HG02970 (cell line): ENCODE measurements around the gene CRHR1.

Source experiments
- ATAC-seq: cut with Tn5 transposase; IDR thresholded peaks from one replicate; pipeline ENCODE4 v1.9.1; 2021; ENCODE audit warnings: mild to moderate bottlenecking, moderate library complexity, moderate number of reproducible peaks; ENCODE audit not compliant: unreplicated experiment, low FRiP score

Gene CRHR1

DNA sequence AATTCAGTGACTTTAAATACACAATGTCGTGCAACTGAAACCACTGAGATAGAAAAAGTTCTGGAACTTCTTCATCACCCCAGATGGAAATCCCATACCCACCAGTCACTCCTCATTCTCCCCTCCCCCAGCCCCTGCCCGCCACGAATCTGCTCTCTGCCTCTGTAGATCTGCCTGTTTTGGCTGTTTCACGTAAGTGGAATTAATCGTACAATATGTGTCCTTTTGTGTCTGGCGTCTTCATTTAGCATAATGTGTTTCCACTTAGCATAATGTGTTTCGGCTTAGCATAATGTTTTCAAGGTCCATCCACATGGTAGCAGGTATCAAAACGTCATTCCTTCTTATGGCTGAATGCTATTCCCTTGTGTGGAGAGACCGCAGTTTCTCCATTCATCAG is 57.1 kb downstream of the CRHR1 start:
- ATAC-seq, result no peak

DNA sequence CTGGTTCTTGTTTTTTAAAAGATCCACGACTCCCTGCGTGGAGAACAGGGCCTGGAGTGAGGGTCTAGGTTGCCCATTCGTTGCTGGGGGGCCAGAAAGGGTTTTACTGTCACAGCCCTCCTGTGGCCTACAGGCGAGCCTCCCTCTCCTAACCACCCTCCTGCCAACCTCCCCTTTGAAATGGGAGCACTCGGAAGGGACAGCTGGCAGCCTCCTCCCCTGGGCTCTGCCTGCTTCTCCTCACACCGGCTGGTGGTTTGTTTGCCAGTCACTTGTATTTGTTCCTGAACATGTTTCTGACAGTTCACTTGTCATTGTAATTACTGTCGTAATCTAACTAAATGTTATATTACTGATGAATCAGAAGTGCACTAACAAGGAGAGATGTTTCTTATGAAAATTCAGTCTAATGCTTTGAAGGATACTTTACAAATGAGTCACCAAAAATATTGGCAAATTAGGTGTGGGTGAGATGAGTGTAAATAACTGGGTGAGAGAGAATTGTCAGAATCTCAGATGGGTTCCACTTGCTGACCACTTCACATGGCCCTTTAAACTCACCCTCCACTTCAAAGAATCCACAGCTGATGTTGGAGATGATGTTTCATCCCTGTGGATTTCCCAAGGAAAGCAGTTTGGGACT is 57.9 kb downstream of the CRHR1 start:
- no peak for ATAC-seq

GRCh38 chr17:45843722-45844121 is 59.6 kb downstream of the CRHR1 start:
- ATAC-seq, result no peak

DNA sequence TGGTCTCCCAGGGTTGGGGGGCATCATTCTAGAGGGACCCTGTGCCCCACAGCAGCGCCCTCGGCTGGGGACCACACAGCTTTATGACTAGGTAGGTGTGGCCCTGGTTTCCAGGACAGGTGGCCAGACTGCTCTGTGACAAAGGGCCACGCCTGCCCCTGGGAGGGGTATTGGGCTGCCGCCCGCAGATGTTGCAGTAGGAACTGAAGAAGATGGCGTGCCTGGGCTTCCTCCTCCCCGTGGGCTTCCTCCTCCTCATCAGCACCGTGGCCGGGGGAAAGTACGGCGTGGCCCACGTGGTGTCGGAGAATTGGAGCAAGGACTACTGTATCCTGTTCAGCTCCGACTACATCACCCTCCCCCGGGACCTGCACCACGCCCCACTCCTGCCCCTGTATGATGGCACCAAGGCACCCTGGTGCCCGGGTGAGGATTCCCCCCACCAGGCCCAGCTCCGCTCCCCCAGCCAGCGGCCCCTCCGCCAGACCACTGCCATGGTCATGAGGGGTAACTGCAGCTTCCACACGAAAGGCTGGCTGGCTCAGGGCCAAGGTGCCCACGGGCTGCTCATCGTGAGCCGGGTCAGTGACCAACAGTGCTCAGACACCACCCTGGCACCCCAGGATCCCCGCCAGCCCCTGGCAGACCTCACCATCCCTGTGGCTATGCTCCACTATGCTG is 60.7 kb downstream of the CRHR1 start, which contains the start of gene SPPL2C:
Gene SPPL2C (plus strand): TSS at position 187 of the 681 bp plus-strand sequence. CDS start 26 bp downstream, at position 213.
- ATAC-seq, result no peak

- ATAC-seq, result no peak
These were observed 61.5 kb downstream of the CRHR1 start for GRCh38 chr17:45845376-45846185.

DNA sequence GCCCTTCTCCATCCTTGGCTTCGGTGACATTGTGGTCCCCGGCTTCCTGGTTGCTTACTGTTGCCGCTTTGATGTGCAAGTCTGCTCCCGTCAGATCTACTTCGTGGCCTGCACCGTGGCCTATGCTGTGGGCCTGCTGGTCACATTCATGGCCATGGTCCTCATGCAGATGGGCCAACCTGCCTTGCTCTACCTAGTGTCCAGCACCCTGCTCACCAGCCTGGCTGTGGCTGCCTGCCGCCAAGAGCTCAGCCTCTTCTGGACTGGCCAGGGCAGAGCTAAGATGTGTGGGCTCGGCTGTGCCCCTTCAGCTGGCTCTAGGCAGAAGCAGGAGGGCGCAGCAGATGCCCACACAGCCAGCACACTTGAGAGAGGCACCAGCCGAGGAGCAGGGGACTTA is 62.1 kb downstream of the CRHR1 start:
- no peak for ATAC-seq

GRCh38 chr17:45846646-45847045 is 62.5 kb downstream of the CRHR1 start:
- ATAC-seq, result no peak

DNA sequence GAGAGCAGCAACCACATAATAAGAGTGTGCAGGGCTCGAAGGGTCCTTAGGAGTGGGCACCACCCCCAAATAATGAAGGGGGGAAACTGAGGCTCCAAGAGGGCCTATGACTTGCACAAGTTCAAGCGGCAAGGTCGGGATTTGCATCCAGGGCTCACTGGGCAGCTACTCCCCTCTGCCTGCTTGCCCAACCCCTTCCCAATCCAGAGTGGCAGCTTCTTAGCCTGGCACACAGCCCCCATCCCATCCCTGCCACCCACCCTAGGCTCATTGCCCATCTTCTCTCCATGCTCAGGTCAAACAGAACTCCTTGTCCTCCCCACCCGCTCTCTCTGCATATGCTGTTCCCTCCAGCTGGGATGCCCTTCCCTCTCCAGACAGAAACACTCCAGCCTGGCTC is 63.0 kb downstream of the CRHR1 start:
- ATAC-seq, result no peak

DNA sequence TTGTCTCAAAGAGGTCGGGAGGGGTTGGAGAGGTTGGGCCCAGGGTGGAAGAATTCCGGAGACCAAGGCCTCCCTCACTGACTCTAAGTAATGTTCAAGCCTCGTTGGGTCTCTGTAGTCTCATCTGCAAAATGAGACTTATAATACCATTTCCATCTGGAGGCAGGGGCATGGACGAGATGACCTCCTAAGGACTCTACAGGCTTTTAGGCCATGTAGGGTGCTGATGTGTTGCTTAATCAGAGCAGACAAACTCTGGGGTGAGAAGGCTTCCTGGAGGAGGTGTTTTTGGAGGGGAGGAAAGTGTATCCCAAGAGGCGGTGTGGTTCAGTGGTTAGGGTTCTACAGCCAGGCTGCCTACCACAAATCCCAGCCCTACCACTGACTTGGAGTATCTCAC is 63.6 kb downstream of the CRHR1 start:
- no peak for ATAC-seq

GRCh38 chr17:45848405-45848804 is 64.3 kb downstream of the CRHR1 start:
- no peak for ATAC-seq

DNA sequence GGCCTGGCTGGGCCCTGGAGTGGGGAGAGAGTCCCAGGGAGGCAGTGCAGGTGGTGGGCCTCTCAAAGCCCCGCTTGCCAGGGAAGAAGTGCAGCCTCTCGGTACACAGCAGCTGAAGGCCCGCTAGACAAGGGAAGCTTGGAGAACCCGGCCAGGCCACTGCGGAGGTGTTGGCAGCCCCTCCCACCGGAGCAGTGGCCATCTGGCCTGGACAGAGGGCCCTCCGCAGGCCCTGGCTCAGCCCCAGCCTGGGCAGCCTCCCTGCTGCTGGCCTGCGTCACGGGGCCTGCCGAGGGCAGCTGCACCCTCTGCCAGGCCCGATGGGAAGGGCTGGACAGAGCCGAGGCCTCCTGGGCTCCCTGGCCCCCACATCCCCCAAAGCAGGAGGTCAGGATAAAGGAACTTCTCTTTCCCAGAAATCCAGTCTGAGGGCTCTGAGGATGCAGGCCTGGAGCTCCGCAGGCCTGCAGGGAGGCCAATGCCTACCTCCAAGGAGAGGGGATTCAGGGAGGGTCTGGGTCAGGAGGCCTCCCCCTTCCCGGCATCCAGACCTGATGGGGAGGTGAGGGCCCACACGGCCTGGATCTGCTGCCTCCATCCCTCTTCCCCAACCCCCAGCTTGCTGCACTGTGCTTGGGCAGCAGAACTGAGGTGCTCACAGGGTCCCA is 64.9 kb downstream of the CRHR1 start:
- no peak for ATAC-seq

- ATAC-seq, result no peak
These were observed 65.4 kb downstream of the CRHR1 start for GRCh38 chr17:45849536-45849990.

- ATAC-seq, result no peak
These were observed 65.9 kb downstream of the CRHR1 start for GRCh38 chr17:45850011-45850410.

GRCh38 chr17:45850468-45850867 is 66.3 kb downstream of the CRHR1 start:
- ATAC-seq, result no peak

DNA sequence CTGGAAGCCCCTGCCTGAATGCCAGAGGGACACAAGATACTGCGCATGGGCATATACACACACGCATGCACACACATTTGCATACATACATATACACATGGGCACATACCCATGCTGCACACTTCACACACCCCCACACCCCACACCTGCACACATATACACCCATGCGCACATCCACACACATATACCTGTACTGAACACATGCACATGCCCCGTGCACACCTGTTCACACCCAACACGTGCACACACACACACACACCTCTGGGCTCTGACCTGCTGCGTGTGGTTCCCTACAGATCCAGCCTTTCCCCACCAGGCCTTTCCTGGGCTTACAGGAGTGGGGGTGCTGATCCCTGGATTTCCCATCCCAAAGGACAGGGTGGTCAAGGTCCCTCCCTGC is 66.9 kb downstream of the CRHR1 start:
- ATAC-seq, result no peak

GRCh38 chr17:45851464-45851863 is 67.3 kb downstream of the CRHR1 start:
- no peak for ATAC-seq

DNA sequence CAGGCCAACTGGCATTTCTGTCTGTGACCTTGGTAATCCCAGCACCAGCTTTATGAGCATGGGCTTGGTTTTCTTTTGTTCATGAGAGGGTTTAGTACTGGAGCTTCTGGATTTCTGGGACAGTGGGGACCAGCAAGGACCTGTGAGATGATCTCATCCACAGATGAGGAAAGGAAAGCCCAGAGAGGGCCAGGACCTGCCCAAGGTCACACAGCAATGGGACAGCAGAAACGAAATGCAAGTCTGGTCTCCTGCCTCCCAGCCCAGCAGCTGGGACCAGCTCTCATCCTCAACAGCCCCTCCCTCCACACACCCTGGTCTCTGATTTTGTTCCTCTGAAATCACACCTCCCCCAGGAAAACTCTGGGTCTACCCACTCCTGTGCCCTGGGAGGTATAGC is 67.8 kb downstream of the CRHR1 start:
- ATAC-seq, result no peak

- ATAC-seq, result no peak
These were observed 68.6 kb downstream of the CRHR1 start for GRCh38 chr17:45852535-45853297.

GRCh38 chr17:45854209-45854608 is 70.1 kb downstream of the CRHR1 start:
- ATAC-seq, result no peak

DNA sequence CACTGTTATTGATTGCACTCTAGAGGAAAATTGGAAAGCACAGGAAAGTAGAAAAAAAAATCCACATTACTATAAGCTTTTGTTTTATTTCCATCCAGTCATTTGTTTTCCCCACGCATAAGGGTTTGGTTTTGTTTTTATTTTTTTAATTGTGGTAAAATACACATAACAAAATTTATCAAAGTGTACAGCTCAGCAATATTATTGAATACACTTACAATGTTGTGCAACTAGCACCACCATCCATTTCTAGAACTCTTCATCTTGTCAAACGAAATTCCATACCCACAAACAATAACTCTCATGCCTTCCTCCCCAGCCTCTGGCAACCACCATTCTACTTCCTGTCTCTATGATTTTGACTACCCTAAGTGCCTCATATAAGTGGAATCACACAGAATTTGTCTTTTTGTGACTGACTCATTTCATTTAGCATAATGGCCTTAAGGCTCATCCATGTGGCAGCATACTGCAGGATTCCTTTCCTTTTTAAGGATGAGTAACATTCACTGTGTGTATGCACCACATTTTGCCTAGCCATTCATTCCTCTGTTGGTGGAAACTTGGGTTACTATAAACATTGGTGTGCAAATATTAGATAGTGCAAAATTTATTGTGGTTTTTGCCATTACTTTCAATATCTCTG is 71.7 kb downstream of the CRHR1 start:
- no peak for ATAC-seq
